Thymus (tissue), 11 donors: ENCODE data around the gene UQCRQ. TPM values are rescaled to one million over a fixed set of nuclear protein-coding genes. Genes with fewer than 3 reads are reported as not detected.

Experiments
- DNase-seq, 9 donors: peaks; one replicate each; pipeline ENCODE4 v3.0.0-alpha.2; 2013; ENCODE audit warnings: low spot score in 9 of 9, low read depth in 6 of 9, missing footprints in 1 of 9
- H3K27ac ChIP-seq, 2 donors: one replicate each; pipeline ENCODE4 v1.5.1; 2013; ENCODE audit warnings: control low read depth in 1 of 2, low read depth in 1 of 2, low read length in 1 of 2, mild to moderate bottlenecking in 1 of 2, moderate library complexity in 1 of 2
- H3K27me3 ChIP-seq, 2 donors: one replicate each; pipeline ENCODE4 v1.5.1; 2013; ENCODE audit warnings: low read length in 1 of 2; ENCODE audit not compliant: control insufficient read depth in 2 of 2, insufficient read depth in 1 of 2
- H3K36me3 ChIP-seq, 2 donors: one replicate each; pipeline ENCODE4 v1.5.1; 2013; ENCODE audit warnings: low read length in 1 of 2, mild to moderate bottlenecking in 1 of 2, moderate library complexity in 1 of 2; ENCODE audit not compliant: control insufficient read depth in 2 of 2, insufficient read depth in 2 of 2
- H3K4me1 ChIP-seq, 2 donors: one replicate each; pipeline ENCODE4 v1.5.1; 2013; ENCODE audit warnings: low read length in 2 of 2; ENCODE audit not compliant: control insufficient read depth in 2 of 2, insufficient read depth in 2 of 2
- H3K4me3 ChIP-seq, 2 donors: one replicate each; pipeline ENCODE4 v1.5.1; 2013; ENCODE audit warnings: low read length in 2 of 2, control low read depth in 1 of 2, mild to moderate bottlenecking in 1 of 2
- H3K9me3 ChIP-seq, 2 donors: one replicate each; pipeline ENCODE4 v1.5.1; 2013; ENCODE audit warnings: low read length in 1 of 2, mild to moderate bottlenecking in 1 of 2; ENCODE audit not compliant: control insufficient read depth in 2 of 2, insufficient read depth in 1 of 2
- WGBS: extraction: QIAGEN DNeasy Blood & Tissue Kit; methylation state at CpG from one replicate; pipeline ENCODE4 v1.1.7; 2013; 5-methylcytosine and 5-hydroxymethylcytosine counted together
- polyA plus RNA-seq: library from polyadenylated mRNA; stranded (reverse); fragments of 200-250 nt; gene quantifications from one replicate; pipeline ENCODE4 v1.2.3, GENCODE V29; 2013
- total RNA-seq: library from RNA; stranded (reverse); fragments of 120-200 nt; gene quantifications from one replicate; pipeline ENCODE4 v1.2.4, GENCODE V29; 2013
- donor health status: healthy.

Gene UQCRQ
- total and polyA plus RNA-seq, 2 donors: 232 to 399 TPM

- peaks cover 51 to 82% of the 10 kb centered on the region in 2 donors for H3K27me3 ChIP-seq
- 82% methylated on average over 4 of the region's 4 CpGs for WGBS
- H3K36me3 ChIP-seq: no peaks in the 10 kb centered on the region
- peaks cover 8 to 20% of the 10 kb centered on the region in 2 donors for H3K4me1 ChIP-seq
- no peak overlapping the region for H3K4me3 ChIP-seq
- H3K27ac ChIP-seq: no peak overlapping the region
- DNase-seq: no peak
- peaks cover 0 to 14% of the 10 kb centered on the region in 2 donors for H3K9me3 ChIP-seq
These were observed 37.5 kb upstream of the UQCRQ start for GRCh38 chr5:132828846-132829494.

GRCh38 chr5:132829742-132830435 is 36.6 kb upstream of the UQCRQ start:
- H3K27ac ChIP-seq: no peak overlapping the region
- H3K4me3 ChIP-seq: peak overlapping the region; percentile 34 to 50
- peaks cover 42 to 73% of the 10 kb centered on the region in 2 donors for H3K27me3 ChIP-seq
- peaks cover 0 to 13% of the 10 kb centered on the region in 2 donors for H3K9me3 ChIP-seq
- 4% methylated on average over 75 of the region's 75 CpGs for WGBS
- H3K4me1 ChIP-seq: peaks cover 8 to 20% of the 10 kb centered on the region in 2 donors
- H3K36me3 ChIP-seq: no peaks in the 10 kb centered on the region
- DNase-seq: peak in 7 of 9 donors; percentile 37 to 79 (median 58)

GRCh38 chr5:132830436-132831094 is 35.9 kb upstream of the UQCRQ start, which contains the start of gene SHROOM1:
SHROOM1 (minus strand) TSS chr5:132830647; CDS start chr5:132826140, 4,507 bp downstream.
- H3K4me1 ChIP-seq: peaks cover 2 to 16% of the 10 kb centered on the region in 2 donors
- H3K27me3 ChIP-seq: peaks cover 35 to 66% of the 10 kb centered on the region in 2 donors
- peaks cover 0 to 11% of the 10 kb centered on the region in 2 donors for H3K9me3 ChIP-seq
- H3K27ac ChIP-seq: no peak within 1 kb of the TSS
- DNase-seq: no peak
- no peaks in the 10 kb centered on the region for H3K36me3 ChIP-seq
- H3K4me3 ChIP-seq: peak within 1 kb of the TSS; percentile 34 to 50
- 11% methylated on average over 78 of the region's 78 CpGs for WGBS

GRCh38 chr5:132831095-132831860 is 35.2 kb upstream of the UQCRQ start:
- WGBS: 94% methylated on average over 15 of the region's 15 CpGs
- peaks cover 28 to 59% of the 10 kb centered on the region in 2 donors for H3K27me3 ChIP-seq
- H3K4me3 ChIP-seq: no peak overlapping the region
- peaks cover 0 to 9% of the 10 kb centered on the region in 2 donors for H3K9me3 ChIP-seq
- no peak overlapping the region for H3K27ac ChIP-seq
- no peaks in the 10 kb centered on the region for H3K36me3 ChIP-seq
- no peak for DNase-seq
- peaks cover 0 to 11% of the 10 kb centered on the region in 2 donors for H3K4me1 ChIP-seq

GRCh38 chr5:132832612-132833011 is 33.8 kb upstream of the UQCRQ start:
- Histone ChIP-seq H3K36me3 (no peaks in the 10 kb centered on the region), H3K4me1 (peaks cover 0 to 11% of the 10 kb centered on the region in 2 donors), H3K27ac (no peak overlapping the region), H3K9me3 (peaks cover 0 to 4% of the 10 kb centered on the region in 2 donors), H3K27me3 (peaks cover 16 to 46% of the 10 kb centered on the region in 2 donors), H3K4me3 (no peak overlapping the region)
- DNase-seq: no peak
- 98% methylated on average over 5 of the region's 5 CpGs for WGBS

- DNase-seq: no peak
- Histone ChIP-seq H3K27me3 (peaks cover 1 to 31% of the 10 kb centered on the region in 2 donors), H3K27ac (no peak overlapping the region), H3K4me1 (peaks cover 0 to 11% of the 10 kb centered on the region in 2 donors), H3K9me3 (peaks cover 0 to 4% of the 10 kb centered on the region in 2 donors), H3K36me3 (no peaks in the 10 kb centered on the region), H3K4me3 (no peak overlapping the region)
- 98% methylated on average over 3 of the region's 3 CpGs for WGBS
These were observed 32.4 kb upstream of the UQCRQ start for GRCh38 chr5:132834057-132834456.

GRCh38 chr5:132836852-132837251 is 29.6 kb upstream of the UQCRQ start:
- H3K9me3 ChIP-seq: no peaks in the 10 kb centered on the region
- no peak overlapping the region for H3K4me3 ChIP-seq
- H3K27ac ChIP-seq: no peak overlapping the region
- no peak for DNase-seq
- WGBS: 95% methylated on average over 1 of the region's 1 CpG
- peaks cover 0 to 3% of the 10 kb centered on the region in 2 donors for H3K27me3 ChIP-seq
- no peaks in the 10 kb centered on the region for H3K36me3 ChIP-seq
- no peaks in the 10 kb centered on the region for H3K4me1 ChIP-seq

- Histone ChIP-seq H3K4me1 (no peaks in the 10 kb centered on the region), H3K4me3 (no peak overlapping the region), H3K36me3 (no peaks in the 10 kb centered on the region), H3K9me3 (no peaks in the 10 kb centered on the region), H3K27me3 (no peaks in the 10 kb centered on the region), H3K27ac (no peak overlapping the region)
- WGBS: 86% methylated on average over 2 of the region's 2 CpGs
- DNase-seq: no peak
These were observed 28.6 kb upstream of the UQCRQ start for GRCh38 chr5:132837868-132838267.
